ENCODE measurements around the gene GABRB2. TPM values are rescaled to one million over a fixed set of nuclear protein-coding genes. Genes with fewer than 3 reads are reported as not detected.
"Not testable (repeated sequence)": the region's sequence is repeated elsewhere in the genome, so short reads cannot be mapped to it uniquely, and the experiment has no call there.

GABRB2 gene
- total and polyA plus RNA-seq, 4 donors = 0.08 TPM; not detected in 3

GRCh38 chr5:161301586-161301985, 244.9 kb downstream of the GABRB2 start:
- Histone ChIP-seq H3K36me3 (ENCODE audit: control insufficient read depth in 4 of 4, insufficient read depth in 3 of 4, low read depth in 1 of 4, low read length in 3 of 4) (no peaks in the 10 kb centered on the region), H3K4me3 (ENCODE audit: low read depth in 1 of 3, low read length in 3 of 3) (no peak overlapping the region), H3K9ac (ENCODE audit: low read depth in 1 of 2, low read length in 2 of 2) (no peak overlapping the region), H3K9me3 (ENCODE audit: control insufficient read depth in 4 of 4, low read length in 3 of 4) (peaks cover 0 to 1% (median 0%) of the 10 kb centered on the region in 4 donors), H3K27me3 (ENCODE audit: control insufficient read depth in 4 of 4, insufficient read depth in 4 of 4, low read length in 3 of 4) (no peaks in the 10 kb centered on the region), H3K27ac (ENCODE audit: low read depth in 1 of 2, low read length in 2 of 2) (no peak overlapping the region), H3K4me1 (ENCODE audit: control insufficient read depth in 4 of 4, insufficient read depth in 4 of 4, low read length in 3 of 4) (no peaks in the 10 kb centered on the region)
- DNase-seq (ENCODE audit: low spot score) = no peak
- TF ChIP-seq EGR1 (IDR thresholded peaks at IDR 0.05; ENCODE audit: low read depth in 2 of 2) (no peak), GABPA (IDR thresholded peaks at IDR 0.05 in 1 of 2, conservative IDR thresholded peaks at IDR 0.05 in 1 of 2) (no peak), RAD21 (IDR thresholded peaks at IDR 0.05) (no peak), JUND (IDR thresholded peaks at IDR 0.05) (no peak), HNF4A (conservative IDR thresholded peaks at IDR 0.05) (no peak)
- TF ChIP-seq, protein P1, sequence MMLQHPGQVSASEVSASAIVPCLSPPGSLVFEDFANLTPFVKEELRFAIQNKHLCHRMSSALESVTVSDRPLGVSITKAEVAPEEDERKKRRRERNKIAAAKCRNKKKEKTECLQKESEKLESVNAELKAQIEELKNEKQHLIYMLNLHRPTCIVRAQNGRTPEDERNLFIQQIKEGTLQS (IDR thresholded peaks at IDR 0.05) = no peak
- WGBS = 68% methylated on average over 2 of the region's 2 CpGs

DNA sequence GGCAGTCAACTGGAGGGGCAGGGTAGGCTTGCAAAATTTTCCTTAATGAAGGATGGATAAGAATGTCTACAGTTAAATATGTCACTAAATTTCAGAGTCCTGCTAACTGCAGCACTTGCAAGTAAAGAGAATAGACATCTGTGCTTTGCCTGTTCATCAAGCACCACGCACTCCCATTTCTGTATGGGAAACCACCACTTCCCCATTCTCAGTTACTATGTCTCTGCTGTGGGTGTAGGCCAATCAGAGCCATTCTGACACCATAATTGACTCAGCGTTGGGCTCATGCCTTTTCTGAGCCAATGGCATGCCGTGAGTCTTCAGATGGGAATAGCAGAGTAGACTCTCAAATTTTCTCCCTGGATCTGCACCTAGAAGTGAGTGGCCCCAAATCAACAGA, 247.5 kb downstream of the GABRB2 start:
- H3K9ac ChIP-seq (ENCODE audit: low read depth in 1 of 2, low read length in 2 of 2) = no peak overlapping the region

GRCh38 chr5:161297388-161297787, 249.1 kb downstream of the GABRB2 start:
- not testable (repeated sequence) for DNase-seq (ENCODE audit: low spot score); H3K36me3 ChIP-seq (ENCODE audit: control insufficient read depth in 4 of 4, insufficient read depth in 3 of 4, low read depth in 1 of 4, low read length in 3 of 4); H3K4me3 ChIP-seq (ENCODE audit: low read depth in 1 of 3, low read length in 3 of 3); H3K4me1 ChIP-seq (ENCODE audit: control insufficient read depth in 4 of 4, insufficient read depth in 4 of 4, low read length in 3 of 4); H3K9ac ChIP-seq (ENCODE audit: low read depth in 1 of 2, low read length in 2 of 2); H3K27me3 ChIP-seq (ENCODE audit: control insufficient read depth in 4 of 4, insufficient read depth in 4 of 4, low read length in 3 of 4); H3K9me3 ChIP-seq (ENCODE audit: control insufficient read depth in 4 of 4, low read length in 3 of 4); H3K27ac ChIP-seq (ENCODE audit: low read depth in 1 of 2, low read length in 2 of 2)
- 63% methylated on average over 2 of the region's 2 CpGs for WGBS

More for the DNA sequence above, 247.5 kb downstream of the GABRB2 start:
- no peak for TF ChIP-seq HNF4G (IDR thresholded peaks at IDR 0.05)
- no peak for TF ChIP-seq FOXA2 (IDR thresholded peaks at IDR 0.05)
- no peak for TF ChIP-seq RXRA (IDR thresholded peaks at IDR 0.05)
- no peak for TF ChIP-seq MAX (IDR thresholded peaks at IDR 0.05)
- no peak for TF ChIP-seq YY1 (IDR thresholded peaks at IDR 0.05)
- no peak for TF ChIP-seq JUND (IDR thresholded peaks at IDR 0.05)
- no peak for TF ChIP-seq NR2F2 (IDR thresholded peaks at IDR 0.05)
- TF ChIP-seq EGR1 (IDR thresholded peaks at IDR 0.05; ENCODE audit: low read depth in 2 of 2) = no peak
- no peak for TF ChIP-seq SP1 (IDR thresholded peaks at IDR 0.05)
- no peak for TF ChIP-seq TAF1 (conservative IDR thresholded peaks at IDR 0.05)
- TF ChIP-seq ZBTB33 (IDR thresholded peaks at IDR 0.05) = no peak
- no peak for TF ChIP-seq GABPA (IDR thresholded peaks at IDR 0.05 in 1 of 2, conservative IDR thresholded peaks at IDR 0.05 in 1 of 2)
- TF ChIP-seq RAD21 (IDR thresholded peaks at IDR 0.05) = no peak
- no peak overlapping the region for H3K27ac ChIP-seq (ENCODE audit: low read depth in 1 of 2, low read length in 2 of 2)
- H3K4me1 ChIP-seq (ENCODE audit: control insufficient read depth in 4 of 4, insufficient read depth in 4 of 4, low read length in 3 of 4) = no peaks in the 10 kb centered on the region
- H3K4me3 ChIP-seq (ENCODE audit: low read depth in 1 of 3, low read length in 3 of 3) = no peak overlapping the region
- no peak for DNase-seq (ENCODE audit: low spot score)
- peaks cover 0 to 1% (median 0%) of the 10 kb centered on the region in 4 donors for H3K9me3 ChIP-seq (ENCODE audit: control insufficient read depth in 4 of 4, low read length in 3 of 4)
- no peaks in the 10 kb centered on the region for H3K36me3 ChIP-seq (ENCODE audit: control insufficient read depth in 4 of 4, insufficient read depth in 3 of 4, low read depth in 1 of 4, low read length in 3 of 4)
- WGBS = 77% methylated on average over 3 of the region's 3 CpGs
- peaks cover 0 to 2% (median 0%) of the 10 kb centered on the region in 4 donors for H3K27me3 ChIP-seq (ENCODE audit: control insufficient read depth in 4 of 4, insufficient read depth in 4 of 4, low read length in 3 of 4)

Data from liver (tissue), 9 donors.